Activated CD8-positive, alpha-beta T cell treated with anti-CD3 and anti-CD28 coated beads for 36 hours (primary cell): Measurements from ENCODE around the gene LRRC25. TPM values are rescaled to one million over a fixed set of nuclear protein-coding genes. Genes with fewer than 3 reads are reported as not detected.

Experiments used
- ATAC-seq: fragments of 200-7000 bp; cut with Tn5 transposase; one replicate; pipeline ENCODE4 v1.10.0; 2021; ENCODE audit warnings: mild to moderate bottlenecking, moderate library complexity
- CTCF ChIA-PET: fragments of 350-600 bp; sonication (Branson Sonifier 250); formaldehyde crosslinking; loops from one replicate; lab custom pipeline; 2021; ENCODE audit warnings: antibody characterized with exemption; lab: Charles Lee
- POLR2A ChIA-PET: fragments of 350-600 bp; sonication (Branson Sonifier 250); formaldehyde crosslinking; loops from one replicate; lab custom pipeline; 2021; ENCODE audit warnings: antibody characterized with exemption; lab: Charles Lee
- DNase-seq: peaks from one replicate; pipeline ENCODE4 v3.0.0-alpha.2; 2020
- H3K27ac Mint-ChIP-seq: one replicate; pipeline ENCODE4 v1.8.0; 2021; ENCODE audit warnings: mild to moderate bottlenecking, mixed read lengths
- H3K27me3 Mint-ChIP-seq: one replicate; pipeline ENCODE4 v1.8.0; 2021; ENCODE audit warnings: mixed read lengths
- H3K36me3 Mint-ChIP-seq: one replicate; pipeline ENCODE4 v1.8.0; 2021; ENCODE audit warnings: low read depth, mixed read lengths
- H3K4me1 Mint-ChIP-seq: one replicate; pipeline ENCODE4 v1.8.0; 2021; ENCODE audit warnings: low read depth, mixed read lengths
- H3K4me3 Mint-ChIP-seq: one replicate; pipeline ENCODE4 v1.8.0; 2021; ENCODE audit warnings: mild to moderate bottlenecking, moderate library complexity, mixed read lengths
- H3K9me3 Mint-ChIP-seq: one replicate; pipeline ENCODE4 v1.8.0; 2021; ENCODE audit warnings: mixed read lengths
- intact Hi-C: fragments of 100-400 bp; cut with micrococcal nuclease; formaldehyde crosslinking; loops from one replicate; pipeline ENCODE4 v1.10.0; 2022
- total RNA-seq, 2 experiments: library from RNA; stranded (reverse); gene quantifications; one replicate each; pipeline ENCODE4 v1.2.3, GENCODE V29; 2021
- TF ChIP-seq, protein P1 (sequence below): fragments of 200-600 bp; IDR thresholded peaks from one replicate; pipeline ENCODE4 v1.8.0; 2022; ENCODE audit warnings: antibody characterized with exemption, mild to moderate bottlenecking

Gene LRRC25
- total RNA-seq, 2 experiments from 2014 or later, result not detected

DNA sequence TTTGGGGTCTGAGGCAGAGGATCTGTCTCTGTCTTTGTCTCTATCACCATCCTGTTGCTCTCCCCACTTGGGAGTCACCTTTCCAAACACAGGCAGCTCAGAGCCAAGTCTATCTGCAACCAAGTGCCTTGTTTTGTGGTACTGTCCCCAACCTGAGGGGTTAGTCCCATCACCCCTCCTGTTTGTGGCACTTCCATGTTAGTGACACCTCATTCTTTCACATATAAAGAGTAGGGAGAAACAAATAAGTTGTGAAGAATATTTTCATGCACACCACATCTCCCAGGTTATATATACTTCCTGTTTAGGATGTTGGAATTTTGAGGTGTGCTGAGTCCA, 7.7 kb downstream of the LRRC25 start:
- Mint-ChIP-seq H3K36me3 (no peaks in the 10 kb centered on the region), H3K9me3 (no peaks in the 10 kb centered on the region), H3K4me3 (no peak overlapping the region), H3K27ac (no peak overlapping the region), H3K4me1 (peaks cover 6% of the 10 kb centered on the region), H3K27me3 (peaks cover 35% of the 10 kb centered on the region)
- ChIA-PET POLR2A (interaction anchor here (1.0 to 2.1 kb wide), 5 partner anchors 10 to 110 kb away, joined by 3 to 5 read pairs (median 3); partner anchors contain the start of gene JUND), CTCF (interaction anchor here (1.0 to 6.7 kb wide), 12 partner anchors 9 to 205 kb away, joined by 3 to 181 read pairs (median 14); partner anchors contain the start of genes LSM4 and SSBP4)
- DNase-seq, result no peak
- no peak for ATAC-seq
- TF ChIP-seq, protein P1, sequence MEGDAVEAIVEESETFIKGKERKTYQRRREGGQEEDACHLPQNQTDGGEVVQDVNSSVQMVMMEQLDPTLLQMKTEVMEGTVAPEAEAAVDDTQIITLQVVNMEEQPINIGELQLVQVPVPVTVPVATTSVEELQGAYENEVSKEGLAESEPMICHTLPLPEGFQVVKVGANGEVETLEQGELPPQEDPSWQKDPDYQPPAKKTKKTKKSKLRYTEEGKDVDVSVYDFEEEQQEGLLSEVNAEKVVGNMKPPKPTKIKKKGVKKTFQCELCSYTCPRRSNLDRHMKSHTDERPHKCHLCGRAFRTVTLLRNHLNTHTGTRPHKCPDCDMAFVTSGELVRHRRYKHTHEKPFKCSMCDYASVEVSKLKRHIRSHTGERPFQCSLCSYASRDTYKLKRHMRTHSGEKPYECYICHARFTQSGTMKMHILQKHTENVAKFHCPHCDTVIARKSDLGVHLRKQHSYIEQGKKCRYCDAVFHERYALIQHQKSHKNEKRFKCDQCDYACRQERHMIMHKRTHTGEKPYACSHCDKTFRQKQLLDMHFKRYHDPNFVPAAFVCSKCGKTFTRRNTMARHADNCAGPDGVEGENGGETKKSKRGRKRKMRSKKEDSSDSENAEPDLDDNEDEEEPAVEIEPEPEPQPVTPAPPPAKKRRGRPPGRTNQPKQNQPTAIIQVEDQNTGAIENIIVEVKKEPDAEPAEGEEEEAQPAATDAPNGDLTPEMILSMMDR, result no peak
- intact Hi-C loops, result no loop called here

- no peak overlapping the region for H3K4me3 Mint-ChIP-seq
Observed at GRCh38 chr19:18388960-18389725, 8.3 kb downstream of the LRRC25 start.

GRCh38 chr19:18388100-18388959, 9.1 kb downstream of the LRRC25 start:
- peak; percentile 83 for DNase-seq
- ChIA-PET CTCF (interaction anchor here (0.6 to 6.7 kb wide), 53 partner anchors 8 to 458 kb away, joined by 3 to 181 read pairs (median 4); partner anchors contain the start of genes IQCN, JUND, LRRC25 and LSM4), POLR2A (interaction anchor here (1.4 to 2.1 kb wide), 4 partner anchors 24 to 108 kb away, joined by 4 to 9 read pairs (median 6); no protein-coding TSS in a partner anchor)
- no peak overlapping the region for H3K27ac Mint-ChIP-seq
- TF ChIP-seq, protein P1, result peak; percentile 100
- H3K9me3 Mint-ChIP-seq, result no peaks in the 10 kb centered on the region
- intact Hi-C loops, result no loop called here
- peaks cover 36% of the 10 kb centered on the region for H3K27me3 Mint-ChIP-seq
- H3K4me3 Mint-ChIP-seq, result peak overlapping the region; percentile 62
- H3K36me3 Mint-ChIP-seq, result no peaks in the 10 kb centered on the region
- ATAC-seq, result peak; percentile 90
- peaks cover 6% of the 10 kb centered on the region for H3K4me1 Mint-ChIP-seq

More at GRCh38 chr19:18388960-18389725, 8.3 kb downstream of the LRRC25 start:
- Mint-ChIP-seq H3K36me3 (no peaks in the 10 kb centered on the region), H3K27me3 (peaks cover 37% of the 10 kb centered on the region), H3K9me3 (no peaks in the 10 kb centered on the region), H3K4me1 (peaks cover 6% of the 10 kb centered on the region), H3K27ac (no peak overlapping the region)
- intact Hi-C loops, result no loop called here
- TF ChIP-seq, protein P1, result no peak
- ChIA-PET CTCF (interaction anchor here (0.6 to 6.7 kb wide), 32 partner anchors 9 to 271 kb away, joined by 3 to 181 read pairs (median 6); partner anchors contain the start of genes LRRC25, LSM4, MPV17L2 and SSBP4), POLR2A (interaction anchor here (1.0 to 2.1 kb wide), 6 partner anchors 11 to 110 kb away, joined by 3 to 9 read pairs (median 4); partner anchors contain the start of gene JUND)
- DNase-seq (no peak), ATAC-seq (no peak)

- TF ChIP-seq, protein P1, result no peak
- POLR2A ChIA-PET, result interaction anchor here (1.6 kb wide), 1 partner anchor 26 kb away, joined by 4 read pairs; no protein-coding TSS in a partner anchor
- Mint-ChIP-seq H3K9me3 (no peaks in the 10 kb centered on the region), H3K36me3 (no peaks in the 10 kb centered on the region), H3K27me3 (peaks cover 41% of the 10 kb centered on the region), H3K27ac (no peak overlapping the region), H3K4me3 (no peak overlapping the region), H3K4me1 (peaks cover 6% of the 10 kb centered on the region)
- CTCF ChIA-PET, result interaction anchor here (0.8 to 6.7 kb wide), 5 partner anchors 13 to 460 kb away, joined by 3 to 181 read pairs (median 5); partner anchors contain the start of gene SSBP4
- intact Hi-C loops, result no loop called here
- DNase-seq (no peak), ATAC-seq (no peak)
Observed at GRCh38 chr19:18386543-18387271, 10.7 kb downstream of the LRRC25 start.
